Heart right ventricle (tissue), 16 donors: ENCODE data around the gene GAB3. TPM values are rescaled to one million over a fixed set of nuclear protein-coding genes. Genes with fewer than 3 reads are reported as not detected.

Experiments used
- ATAC-seq, 8 donors: fragments of 200-7000 bp; cut with Tn5 transposase; one replicate each; pipeline ENCODE4 v1.9.1; 2020; ENCODE audit warnings: mild to moderate bottlenecking in 8 of 8, moderate library complexity in 8 of 8, moderate number of reproducible peaks in 1 of 8
- DNase-seq, 2 donors: peaks; one replicate each; pipeline ENCODE4 v3.0.0-alpha.2; 2020
- H3K27ac ChIP-seq, 10 donors: fragments of 200-600 bp; sonication (generic) in 2 of 10; one replicate each; pipeline versions ENCODE4 v1.5.0 to v1.8.0; 2020 to 2022; ENCODE audit warnings: mild to moderate bottlenecking in 3 of 10
- H3K27me3 ChIP-seq, 7 donors: fragments of 200-600 bp; one replicate each; pipeline ENCODE4 v1.8.0; 2021 to 2022; ENCODE audit warnings: mild to moderate bottlenecking in 2 of 7
- H3K36me3 ChIP-seq, 9 donors: fragments of 200-600 bp; sonication (generic) in 1 of 9; one replicate each; pipeline versions ENCODE4 v1.5.0 to v1.8.0; 2020 to 2022; ENCODE audit warnings: mild to moderate bottlenecking in 2 of 9
- H3K4me1 ChIP-seq, 9 donors: fragments of 200-600 bp; sonication (generic) in 1 of 9; one replicate each; pipeline versions ENCODE4 v1.5.0 to v1.8.0; 2020 to 2022; ENCODE audit warnings: mild to moderate bottlenecking in 4 of 9
- H3K4me3 ChIP-seq, 10 donors: fragments of 200-600 bp; sonication (generic) in 2 of 10; one replicate each; pipeline versions ENCODE4 v1.5.0 to v1.8.0; 2020 to 2022; ENCODE audit warnings: mild to moderate bottlenecking in 7 of 10, moderate library complexity in 2 of 10
- H3K9me3 ChIP-seq, 11 donors: fragments of 200-600 bp in 10 of 11; sonication (generic) in 2 of 11; one replicate each; pipeline versions ENCODE4 v1.5.0 to v1.8.0; 2013 to 2022; ENCODE audit warnings: mild to moderate bottlenecking in 2 of 11, control low read depth in 1 of 11, moderate library complexity in 1 of 11
- CTCF ChIP-seq, 9 donors: fragments of 200-600 bp; sonication (generic) in 2 of 9; IDR thresholded peaks; one replicate each; pipeline versions ENCODE4 v1.5.0 to v1.8.0; 2021 to 2022; ENCODE audit warnings: antibody characterized with exemption in 9 of 9, mild to moderate bottlenecking in 5 of 9, moderate library complexity in 1 of 9
- WGBS, 2 donors: extraction: QIAGEN DNeasy Blood & Tissue Kit; methylation state at CpG; one replicate each; pipeline ENCODE4 v1.1.7; 2013; ENCODE audit warnings: inconsistent platforms in 1 of 2; 5-methylcytosine and 5-hydroxymethylcytosine counted together
- intact Hi-C, 10 donors: fragments of 100-400 bp; cut with DNase I; formaldehyde crosslinking; loops; one replicate each; pipeline versions ENCODE4 v1.11.1 to v1.14.2; 2022
- polyA plus RNA-seq, 2 donors: library from polyadenylated mRNA; stranded (reverse); fragments of 200-250 nt; gene quantifications; one replicate each; pipeline ENCODE4 v1.2.3, GENCODE V29; 2013
- total RNA-seq, 10 donors: library from RNA; stranded (reverse); fragmentation: NEBNext Ultra II Directional in 3 of 10; extraction: Animal tissue kit (Norgen Biotek cat#: 25700) in 3 of 10; gene quantifications; one replicate each; pipeline versions ENCODE4 v1.2.1 to v1.2.4, GENCODE V29; 2021 to 2023
- donor health status: Arrhythmogenic right ventricular cardiomyopathy.
- donor health status: ischemic (EF 13 %, LVEDD 7.1; RV severe dilation, severe dysfunction).
- donor health status: healthy with polysubstance abuse.
- donor health status: DM: no; HTN: yes; CAD: no.
- donor health status: DM: no; HTN: no; CAD: no.
- donor health status: ischemic (EF 25% LVEDD 6.9; RV normal size, moderate dysfunction).
- donor health status: ischemic (EF 25% LVEDD 5.7; RV mildly dilated, moderate dysfunction).
- donor health status: healthy.
- donor health status: DM: yes; HTN: yes; CAD: no.
- donor health status: Ischemic cardiomyopathy.
- donor health status: ischemic (EF 35%, LVEDD 5.7; RV mildly dilated, moderate dysfunction).
- donor health status: nonischemic (EF 11% LVEDD 7.7; RV severe dilation, severe dysfunction).
- donor health status: DM: yes; HTN: yes; CAD: no.
- donor health status: PGD.
- donor health status: ischemic (EF 29% LVEDD 5.4; RV normal size, mild dysfunction).
- donor health status: nonischemic (EF 23%, LVEDD 6.1; RV moderate dilation, normal function).

Gene GAB3
- total and polyA plus RNA-seq, 12 donors, result 5.9 to 32.1 (median 22.0) TPM

GRCh38 chrX:154730253-154730891 lies 20.5 kb downstream of the GAB3 start:
- ATAC-seq, result peak; percentile 22 to 63 (median 42)
- Histone ChIP-seq H3K27ac (peak overlapping the region; percentile 76 to 90 (median 82)), H3K4me3 (no peak overlapping the region), H3K9me3 (no peaks in the 10 kb centered on the region), H3K4me1 (peaks cover 31 to 100% (median 93%) of the 10 kb centered on the region in 9 donors), H3K36me3 (no peaks in the 10 kb centered on the region), H3K27me3 (no peaks in the 10 kb centered on the region)
- peak; percentile 35 to 77 for DNase-seq
- no peak for TF ChIP-seq CTCF (IDR thresholded peaks at IDR 0.05)
- intact Hi-C loops, result no loop called here
- WGBS, 2 donors, result 9 to 13% methylated on average over 6 of the region's 6 CpGs

- Histone ChIP-seq H3K9me3 (no peaks in the 10 kb centered on the region), H3K4me3 (no peak overlapping the region), H3K27ac (peak overlapping the region; percentile 76 to 90 (median 82)), H3K36me3 (no peaks in the 10 kb centered on the region), H3K27me3 (no peaks in the 10 kb centered on the region), H3K4me1 (peaks cover 25 to 100% (median 89%) of the 10 kb centered on the region in 9 donors)
- ATAC-seq (peak in 6 of 8 donors; percentile 33 to 72 (median 51)), DNase-seq (no peak)
- intact Hi-C loops, result no loop called here
- 17 to 41% methylated on average over 3 of the region's 3 CpGs for WGBS, 2 donors
- no peak for TF ChIP-seq CTCF (IDR thresholded peaks at IDR 0.05)
Observed at GRCh38 chrX:154729439-154729838, 21.4 kb downstream of the GAB3 start.

- no peaks in the 10 kb centered on the region for H3K9me3 ChIP-seq
- H3K27me3 ChIP-seq, result no peaks in the 10 kb centered on the region
- TF ChIP-seq CTCF (IDR thresholded peaks at IDR 0.05), result no peak
- H3K36me3 ChIP-seq, result no peaks in the 10 kb centered on the region
- peak overlapping the region; percentile 35 to 90 (median 82) for H3K27ac ChIP-seq
- H3K4me3 ChIP-seq, result no peak overlapping the region
- WGBS, 2 donors, result 53 to 54% methylated on average over 7 of the region's 7 CpGs
- ATAC-seq (peak in 1 of 8 donors; percentile 15), DNase-seq (no peak)
- peaks cover 21 to 100% (median 86%) of the 10 kb centered on the region in 9 donors for H3K4me1 ChIP-seq
- intact Hi-C loops, result no loop called here
Observed at GRCh38 chrX:154728431-154729190, 22.3 kb downstream of the GAB3 start.

DNA sequence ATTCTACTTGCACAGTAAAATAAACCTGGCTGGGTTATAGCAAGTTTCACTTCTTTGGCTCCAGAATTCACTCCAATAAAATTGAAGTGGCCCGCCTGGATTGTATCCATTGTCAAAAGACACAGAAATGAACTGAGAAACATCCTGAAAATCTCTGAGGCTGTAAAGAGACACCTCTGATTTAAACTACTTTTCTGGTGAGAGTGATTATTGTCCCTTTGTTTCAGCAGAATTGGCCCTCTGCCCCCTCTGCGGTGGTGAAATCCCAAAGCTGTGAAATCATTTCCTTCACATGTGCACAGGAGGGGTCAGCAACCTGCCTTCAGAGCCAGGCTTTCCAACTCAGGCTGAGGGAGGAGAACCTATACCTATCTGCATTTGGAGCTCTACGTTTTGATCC lies 23.0 kb downstream of the GAB3 start:
- intact Hi-C loops, result no loop called here
- Histone ChIP-seq H3K36me3 (no peaks in the 10 kb centered on the region), H3K4me1 (peaks cover 21 to 100% (median 79%) of the 10 kb centered on the region in 9 donors), H3K27ac (peak overlapping the region; percentile 35 to 90 (median 82)), H3K9me3 (no peaks in the 10 kb centered on the region), H3K27me3 (no peaks in the 10 kb centered on the region), H3K4me3 (peak overlapping the region in 1 of 10 donors; percentile 5)
- no peak for TF ChIP-seq CTCF (IDR thresholded peaks at IDR 0.05)
- 9 to 18% methylated on average over 3 of the region's 3 CpGs for WGBS, 2 donors
- peak; percentile 14 to 75 (median 66) for ATAC-seq
- DNase-seq, result peak; percentile 49 to 72
